MM.1S (cell line): ENCODE results near the gene CCDC188.

Source experiments
- DNase-seq: peaks from one replicate; pipeline ENCODE4 v3.0.0-alpha.2; 2015
- H2AFZ ChIP-seq: fragments of 300-600 bp; sonication (generic); 2 replicates; pipeline ENCODE4 v1.6.0; 2016; ENCODE audit warnings: antibody characterized with exemption, low read length
- H3F3A ChIP-seq: fragments of 300-600 bp; sonication (generic); 2 replicates; pipeline ENCODE4 v1.6.1; 2016; ENCODE audit warnings: mild to moderate bottlenecking, antibody characterized with exemption, low read length, moderate library complexity, mixed read lengths; ENCODE audit not compliant: insufficient read depth
- H3K27ac ChIP-seq: fragments of 300-600 bp; sonication (generic); 2 replicates; pipeline ENCODE4 v1.5.1; 2016; ENCODE audit warnings: mild to moderate bottlenecking, low read length
- H3K27me3 ChIP-seq: fragments of 300-600 bp; sonication (generic); replicated peaks from 2 replicates; pipeline ENCODE4 v1.6.0; 2016; ENCODE audit warnings: low read length; ENCODE audit not compliant: insufficient read depth
- H3K36me3 ChIP-seq: fragments of 300-600 bp; sonication (generic); replicated peaks from 2 replicates; pipeline ENCODE4 v1.6.1; 2016; ENCODE audit warnings: mild to moderate bottlenecking, low read length, mixed read lengths; ENCODE audit not compliant: insufficient read depth
- H3K4me1 ChIP-seq: fragments of 300-600 bp; sonication (generic); 2 replicates; pipeline ENCODE4 v1.6.1; 2016; ENCODE audit warnings: low read length, mixed read lengths
- H3K4me2 ChIP-seq: fragments of 300-600 bp; sonication (generic); 2 replicates; pipeline ENCODE4 v1.6.0; 2016; ENCODE audit warnings: low read depth, low read length
- H3K4me3 ChIP-seq: fragments of 300-600 bp; sonication (generic); 2 replicates; pipeline ENCODE4 v1.5.1; 2016; ENCODE audit warnings: low read length, mixed read lengths
- H3K79me2 ChIP-seq: fragments of 300-600 bp; sonication (generic); 2 replicates; pipeline ENCODE4 v1.6.1; 2016; ENCODE audit warnings: mixed run types, low read length, mixed read lengths
- H3K9ac ChIP-seq: fragments of 300-600 bp; sonication (generic); 2 replicates; pipeline ENCODE4 v1.6.1; 2016; ENCODE audit warnings: low read length, mixed read lengths
- H3K9me2 ChIP-seq: fragments of 300-600 bp; sonication (generic); replicated peaks from 2 replicates; pipeline ENCODE4 v1.6.1; 2016; ENCODE audit warnings: mild to moderate bottlenecking, low read length, mixed read lengths; ENCODE audit not compliant: insufficient read depth
- H3K9me3 ChIP-seq: fragments of 300-600 bp; sonication (generic); replicated peaks from 2 replicates; pipeline ENCODE4 v1.6.1; 2016; ENCODE audit warnings: mild to moderate bottlenecking, low read length, mixed read lengths; ENCODE audit not compliant: insufficient read depth
- H4K20me1 ChIP-seq: fragments of 300-600 bp; sonication (generic); 2 replicates; pipeline ENCODE4 v1.6.1; 2016; ENCODE audit warnings: mild to moderate bottlenecking, low read length, moderate library complexity, mixed read lengths; ENCODE audit not compliant: insufficient read depth
- EZH2 ChIP-seq: fragments of 300-600 bp; sonication (generic); optimal IDR thresholded peaks from 2 replicates; pipeline ENCODE3; 2017; ENCODE audit warnings: low read depth, mild to moderate bottlenecking, antibody characterized with exemption, low read length, mixed read lengths
- EZH2phosphoT487 ChIP-seq: fragments of 300-600 bp; sonication (generic); IDR thresholded peaks from 2 replicates; pipeline ENCODE4 v1.6.1; 2018; ENCODE audit warnings: antibody characterized with exemption, low read length
- TF ChIP-seq, protein P1 (sequence below): fragments of 300-600 bp; sonication (generic); IDR thresholded peaks from 2 replicates; pipeline ENCODE4 v1.5.1; 2016; ENCODE audit warnings: antibody characterized with exemption, low read length, mixed read lengths

CCDC188 gene

GRCh38 chr22:20139391-20140106 lies 11.3 kb downstream of the CCDC188 start:
- Histone ChIP-seq H3F3A (no peaks in the 10 kb centered on the region), H3K9me3 (no peaks in the 10 kb centered on the region), H3K4me1 (no peaks in the 10 kb centered on the region), H3K27ac (no peak overlapping the region), H3K79me2 (no peaks in the 10 kb centered on the region), H4K20me1 (no peaks in the 10 kb centered on the region), H3K36me3 (no peaks in the 10 kb centered on the region), H3K4me3 (no peak overlapping the region), H3K9me2 (no peaks in the 10 kb centered on the region), H3K9ac (no peak overlapping the region), H3K4me2 (no peak overlapping the region), H2AFZ (no peak overlapping the region), H3K27me3 (no peaks in the 10 kb centered on the region)
- DNase-seq, result no peak
- TF ChIP-seq EZH2 (no peak), EZH2phosphoT487 (no peak)
- TF ChIP-seq, protein P1, sequence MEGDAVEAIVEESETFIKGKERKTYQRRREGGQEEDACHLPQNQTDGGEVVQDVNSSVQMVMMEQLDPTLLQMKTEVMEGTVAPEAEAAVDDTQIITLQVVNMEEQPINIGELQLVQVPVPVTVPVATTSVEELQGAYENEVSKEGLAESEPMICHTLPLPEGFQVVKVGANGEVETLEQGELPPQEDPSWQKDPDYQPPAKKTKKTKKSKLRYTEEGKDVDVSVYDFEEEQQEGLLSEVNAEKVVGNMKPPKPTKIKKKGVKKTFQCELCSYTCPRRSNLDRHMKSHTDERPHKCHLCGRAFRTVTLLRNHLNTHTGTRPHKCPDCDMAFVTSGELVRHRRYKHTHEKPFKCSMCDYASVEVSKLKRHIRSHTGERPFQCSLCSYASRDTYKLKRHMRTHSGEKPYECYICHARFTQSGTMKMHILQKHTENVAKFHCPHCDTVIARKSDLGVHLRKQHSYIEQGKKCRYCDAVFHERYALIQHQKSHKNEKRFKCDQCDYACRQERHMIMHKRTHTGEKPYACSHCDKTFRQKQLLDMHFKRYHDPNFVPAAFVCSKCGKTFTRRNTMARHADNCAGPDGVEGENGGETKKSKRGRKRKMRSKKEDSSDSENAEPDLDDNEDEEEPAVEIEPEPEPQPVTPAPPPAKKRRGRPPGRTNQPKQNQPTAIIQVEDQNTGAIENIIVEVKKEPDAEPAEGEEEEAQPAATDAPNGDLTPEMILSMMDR, result no peak

DNA sequence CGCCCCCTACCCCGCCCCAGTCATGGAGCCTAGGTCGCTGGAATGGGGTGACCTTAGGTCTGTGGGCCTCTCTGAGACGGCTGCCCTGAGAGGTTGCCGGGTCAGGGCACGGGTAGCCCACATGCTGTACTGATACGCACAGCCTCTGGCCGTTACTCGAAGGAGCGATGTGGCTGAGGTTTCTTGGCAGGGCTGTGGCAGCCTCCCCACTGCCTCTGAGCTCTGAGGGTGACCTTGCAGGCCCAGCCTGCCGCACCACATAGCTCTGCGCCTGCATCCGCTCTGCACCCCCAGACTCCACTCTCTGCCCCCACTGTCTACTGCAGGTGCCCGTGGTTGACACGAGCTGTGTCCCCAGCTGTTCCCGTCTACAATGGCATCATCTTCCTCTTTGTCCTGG lies 12.0 kb downstream of the CCDC188 start:
- no peaks in the 10 kb centered on the region for H3F3A ChIP-seq
- H3K9ac ChIP-seq, result no peak overlapping the region
- no peaks in the 10 kb centered on the region for H4K20me1 ChIP-seq
- H2AFZ ChIP-seq, result no peak overlapping the region
- H3K36me3 ChIP-seq, result no peaks in the 10 kb centered on the region
- no peaks in the 10 kb centered on the region for H3K27me3 ChIP-seq
- H3K4me1 ChIP-seq, result no peaks in the 10 kb centered on the region
- TF ChIP-seq EZH2phosphoT487, result no peak
- no peak for TF ChIP-seq EZH2
- TF ChIP-seq, protein P1, result no peak
- no peak overlapping the region for H3K27ac ChIP-seq
- H3K9me3 ChIP-seq, result no peaks in the 10 kb centered on the region
- H3K79me2 ChIP-seq, result 0 out of 2 replicates have a peak, but pooled peaks cover 4% of the 10 kb centered on the region
- H3K4me3 ChIP-seq, result no peak overlapping the region
- no peak for DNase-seq
- H3K9me2 ChIP-seq, result no peaks in the 10 kb centered on the region
- no peak overlapping the region for H3K4me2 ChIP-seq

- Histone ChIP-seq H4K20me1 (no peaks in the 10 kb centered on the region), H2AFZ (no peak overlapping the region), H3K9ac (no peak overlapping the region), H3K27ac (no peak overlapping the region), H3K36me3 (no peaks in the 10 kb centered on the region), H3K9me3 (no peaks in the 10 kb centered on the region), H3K4me3 (no peak overlapping the region), H3K4me1 (no peaks in the 10 kb centered on the region), H3F3A (no peaks in the 10 kb centered on the region), H3K4me2 (no peak overlapping the region), H3K79me2 (0 out of 2 replicates have a peak, but pooled peaks cover 4% of the 10 kb centered on the region), H3K27me3 (no peaks in the 10 kb centered on the region), H3K9me2 (no peaks in the 10 kb centered on the region)
- no peak for DNase-seq
- TF ChIP-seq EZH2phosphoT487, result no peak
- TF ChIP-seq, protein P1, result no peak
- TF ChIP-seq EZH2, result no peak
These were observed 12.5 kb downstream of the CCDC188 start for GRCh38 chr22:20138417-20138738.
